Endodermal cell (in vitro differentiated cells): ENCODE results near the gene OR14A2. TPM values are rescaled to one million over a fixed set of nuclear protein-coding genes. Genes with fewer than 3 reads are reported as not detected.

Experiments
- DNase-seq: peaks from one replicate; pipeline ENCODE4 v3.0.0-alpha.2; 2017
- H3K27ac ChIP-seq: 2 replicates; pipeline ENCODE4 v1.5.1; 2013; ENCODE audit warnings: mild to moderate bottlenecking, low read depth, low read length, moderate library complexity
- H3K27me3 ChIP-seq: 2 replicates; pipeline ENCODE4 v1.6.1; 2013; ENCODE audit warnings: mild to moderate bottlenecking, low read length, moderate library complexity; ENCODE audit not compliant: insufficient read depth, control insufficient read depth, poor library complexity, severe bottlenecking
- H3K36me3 ChIP-seq: 2 replicates; pipeline ENCODE4 v1.7.0; 2013; ENCODE audit warnings: mild to moderate bottlenecking, low read length, moderate library complexity; ENCODE audit not compliant: control insufficient read depth, insufficient read depth
- H3K4me1 ChIP-seq: one replicate; pipeline ENCODE4 v1.7.0; 2013; ENCODE audit warnings: low read length; ENCODE audit not compliant: control insufficient read depth, insufficient read depth
- H3K4me3 ChIP-seq: 2 replicates; pipeline ENCODE4 v1.5.1; 2013; ENCODE audit warnings: mild to moderate bottlenecking, low read length, moderate library complexity
- H3K9ac ChIP-seq: 2 replicates; pipeline ENCODE4 v1.6.1; 2013; ENCODE audit warnings: mild to moderate bottlenecking, low read length, moderate library complexity; ENCODE audit not compliant: poor library complexity, severe bottlenecking; ENCODE audit errors: extremely low read depth
- H3K9me3 ChIP-seq: 2 replicates; pipeline ENCODE4 v1.6.1; 2013; ENCODE audit warnings: mild to moderate bottlenecking, low read length, moderate library complexity; ENCODE audit not compliant: control insufficient read depth
- H3K27ac Mint-ChIP-seq: 2 replicates; pipeline ENCODE4 v1.8.0; 2020; ENCODE audit warnings: mixed read lengths
- H3K27me3 Mint-ChIP-seq: 2 replicates; pipeline ENCODE4 v1.8.0; 2021; ENCODE audit warnings: mild to moderate bottlenecking, mixed read lengths; ENCODE audit not compliant: insufficient read depth
- H3K36me3 Mint-ChIP-seq: 2 replicates; pipeline ENCODE4 v1.8.0; 2020; ENCODE audit warnings: low read depth, mixed read lengths
- H3K4me1 Mint-ChIP-seq: 2 replicates; pipeline ENCODE4 v1.8.0; 2020; ENCODE audit warnings: mixed read lengths
- H3K4me3 Mint-ChIP-seq: 2 replicates; pipeline ENCODE4 v1.8.0; 2020; ENCODE audit warnings: mild to moderate bottlenecking, moderate library complexity, mixed read lengths
- H3K9me3 Mint-ChIP-seq: 2 replicates; pipeline ENCODE4 v1.8.0; 2020; ENCODE audit warnings: mild to moderate bottlenecking, mixed read lengths
- WGBS, 2 experiments: methylation state at CpG; one replicate each; pipeline versions ENCODE4 v1.1.5 to v1.1.7; 2013; ENCODE audit warnings: missing lambda C conversion rate in 2 of 2, mixed read lengths in 1 of 2; ENCODE audit not compliant: insufficient coverage in 1 of 2, insufficient read length in 1 of 2; 5-methylcytosine and 5-hydroxymethylcytosine counted together
- long read RNA-seq, 4 experiments: library from polyadenylated mRNA in 2 of 4; library from RNA in 1 of 4; library from capped mRNA in 1 of 4; stranded (forward) in 3 of 4; unstranded in 1 of 4; transcript quantifications; one replicate each; pipeline ENCODE4 v2.0.0, GENCODE V29; 2020 to 2021; ENCODE audit warnings: inconsistent platforms in 1 of 4
- polyA plus RNA-seq, 2 experiments: library from polyadenylated mRNA; stranded (reverse); fragments of 50-300 nt; gene quantifications; one replicate each; pipeline ENCODE4 v1.2.3, GENCODE V29; 2013
- total RNA-seq, 2 donors: library from RNA; stranded (reverse); fragmentation: NEBNext Ultra II Directional in 1 of 2; extraction: Animal tissue kit (Norgen Biotek cat#: 25700) in 1 of 2; gene quantifications; 2 replicates in 1 of 2; 3 replicates in 1 of 2; pipeline ENCODE4 v1.2.1, GENCODE V29; 2021
- TF ChIP-seq, protein P1 (sequence below): fragments of 200-600 bp; sonication (generic); conservative IDR thresholded peaks from 2 replicates; pipeline ENCODE4 v1.5.0; 2021; ENCODE audit warnings: antibody characterized with exemption, mild to moderate bottlenecking

Gene OR14A2
- total RNA-seq: not detected
- not detected for polyA plus RNA-seq (2013, experiment 1 of 2)
- not detected for polyA plus RNA-seq (2013, experiment 2 of 2)
- long read RNA-seq, experiment 1: 0 reads
- long read RNA-seq, experiment 2: 0 reads
- long read RNA-seq, experiment 3: 0 reads
- long read RNA-seq, experiment 4: 0 reads

DNA sequence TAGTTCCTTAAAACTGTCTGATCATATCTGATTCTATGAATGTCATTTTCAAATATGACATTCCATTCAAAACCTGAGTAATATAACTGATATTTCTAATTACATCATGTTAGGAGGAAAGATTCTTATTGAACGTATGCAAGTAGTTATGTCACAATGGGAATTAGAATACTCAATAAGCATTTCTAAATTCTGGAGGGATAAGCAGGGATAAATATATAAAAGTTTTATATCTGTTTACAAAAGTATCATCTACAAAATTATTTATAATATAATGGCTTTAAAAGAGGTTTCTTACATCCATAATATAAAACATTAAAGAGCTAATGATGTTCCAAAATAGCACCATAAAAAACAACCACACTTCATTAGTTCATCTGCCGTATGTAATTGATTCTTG lies at the start of gene OR14A2:
Gene OR14A2 (minus strand): TSS at position 101 of the 400 bp plus-strand sequence.
- Histone ChIP-seq H3K9me3 (peaks cover 58% of the 10 kb centered on the region), H3K9ac (no peak within 1 kb of the TSS), H3K27ac (no peak within 1 kb of the TSS)

DNA sequence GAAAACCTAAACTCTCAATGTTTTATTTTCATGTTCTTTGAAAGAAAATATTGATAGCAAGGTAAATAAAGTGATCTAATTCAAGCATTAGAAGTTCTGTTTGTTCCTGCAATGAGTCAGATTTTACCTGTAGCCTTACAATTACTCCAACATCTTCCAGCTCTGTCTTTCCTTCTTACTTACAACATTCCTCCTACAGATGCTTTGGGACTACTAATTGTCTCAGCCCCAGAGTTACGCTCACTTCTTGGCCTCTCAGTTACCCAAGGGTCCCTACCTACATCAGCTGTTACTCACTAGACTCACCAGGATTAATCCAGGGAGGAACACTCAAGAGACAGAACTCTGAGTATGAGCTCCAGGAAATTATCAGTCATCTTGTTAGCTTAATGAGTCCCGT lies 49.6 kb upstream of the OR14A2 start:
- Mint-ChIP-seq H3K4me3 (no peak overlapping the region), H3K9me3 (peaks cover 47% of the 10 kb centered on the region), H3K27ac (no peak overlapping the region), H3K36me3 (no peaks in the 10 kb centered on the region), H3K4me1 (no peaks in the 10 kb centered on the region), H3K27me3 (no peaks in the 10 kb centered on the region)
- no peak overlapping the region for H3K9ac ChIP-seq
- no peaks in the 10 kb centered on the region for H3K36me3 ChIP-seq
- WGBS, 2 experiments: 25 to 27% methylated on average over 2 of the region's 2 CpGs
- H3K4me3 ChIP-seq: no peak overlapping the region
- no peak for DNase-seq
- H3K4me1 ChIP-seq: no peaks in the 10 kb centered on the region
- H3K27me3 ChIP-seq: no peaks in the 10 kb centered on the region
- no peak overlapping the region for H3K27ac ChIP-seq
- peaks cover 66% of the 10 kb centered on the region for H3K9me3 ChIP-seq
- TF ChIP-seq, protein P1, sequence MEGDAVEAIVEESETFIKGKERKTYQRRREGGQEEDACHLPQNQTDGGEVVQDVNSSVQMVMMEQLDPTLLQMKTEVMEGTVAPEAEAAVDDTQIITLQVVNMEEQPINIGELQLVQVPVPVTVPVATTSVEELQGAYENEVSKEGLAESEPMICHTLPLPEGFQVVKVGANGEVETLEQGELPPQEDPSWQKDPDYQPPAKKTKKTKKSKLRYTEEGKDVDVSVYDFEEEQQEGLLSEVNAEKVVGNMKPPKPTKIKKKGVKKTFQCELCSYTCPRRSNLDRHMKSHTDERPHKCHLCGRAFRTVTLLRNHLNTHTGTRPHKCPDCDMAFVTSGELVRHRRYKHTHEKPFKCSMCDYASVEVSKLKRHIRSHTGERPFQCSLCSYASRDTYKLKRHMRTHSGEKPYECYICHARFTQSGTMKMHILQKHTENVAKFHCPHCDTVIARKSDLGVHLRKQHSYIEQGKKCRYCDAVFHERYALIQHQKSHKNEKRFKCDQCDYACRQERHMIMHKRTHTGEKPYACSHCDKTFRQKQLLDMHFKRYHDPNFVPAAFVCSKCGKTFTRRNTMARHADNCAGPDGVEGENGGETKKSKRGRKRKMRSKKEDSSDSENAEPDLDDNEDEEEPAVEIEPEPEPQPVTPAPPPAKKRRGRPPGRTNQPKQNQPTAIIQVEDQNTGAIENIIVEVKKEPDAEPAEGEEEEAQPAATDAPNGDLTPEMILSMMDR: no peak

More for the DNA sequence above, at the start of gene OR14A2:
- H3K27me3 Mint-ChIP-seq: no peaks in the 10 kb centered on the region
- WGBS, 2 experiments: 91 to 100% methylated on average over 1 of the region's 2 CpGs
- H3K27ac Mint-ChIP-seq: no peak within 1 kb of the TSS
- H3K4me3 Mint-ChIP-seq: no peak within 1 kb of the TSS
- H3K9me3 Mint-ChIP-seq: peaks cover 48% of the 10 kb centered on the region
- no peak for DNase-seq
- Histone ChIP-seq H3K27me3 (no peaks in the 10 kb centered on the region), H3K4me3 (no peak within 1 kb of the TSS), H3K36me3 (no peaks in the 10 kb centered on the region), H3K4me1 (no peaks in the 10 kb centered on the region)
- H3K36me3 Mint-ChIP-seq: no peaks in the 10 kb centered on the region
- TF ChIP-seq, protein P1: no peak
- H3K4me1 Mint-ChIP-seq: no peaks in the 10 kb centered on the region

DNA sequence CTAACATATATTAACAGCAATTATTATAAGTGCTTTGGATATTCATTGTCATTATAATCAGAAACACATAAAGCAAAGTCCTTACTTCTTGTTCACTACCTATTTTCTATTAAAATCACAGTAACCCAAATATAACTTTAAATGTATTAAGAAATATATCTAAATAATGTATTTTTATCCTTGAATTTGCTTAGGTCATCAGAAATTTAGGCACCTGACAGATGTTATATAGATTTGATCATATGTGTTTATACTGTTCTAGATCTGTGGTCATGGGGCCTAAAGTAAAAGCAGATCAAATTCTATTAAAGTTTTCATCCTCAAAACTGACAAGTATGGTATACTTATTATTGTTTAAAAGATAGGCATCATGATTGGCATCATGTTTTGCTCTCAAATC lies 21.7 kb upstream of the OR14A2 start:
- Mint-ChIP-seq H3K27me3 (no peaks in the 10 kb centered on the region), H3K4me1 (no peaks in the 10 kb centered on the region), H3K27ac (no peak overlapping the region), H3K4me3 (no peak overlapping the region), H3K9me3 (peaks cover 36% of the 10 kb centered on the region), H3K36me3 (no peaks in the 10 kb centered on the region)
- no peaks in the 10 kb centered on the region for H3K36me3 ChIP-seq
- TF ChIP-seq, protein P1: no peak
- no peak overlapping the region for H3K27ac ChIP-seq
- no peak overlapping the region for H3K9ac ChIP-seq
- peaks cover 63% of the 10 kb centered on the region for H3K9me3 ChIP-seq
- DNase-seq: no peak
- H3K4me1 ChIP-seq: no peaks in the 10 kb centered on the region
- H3K4me3 ChIP-seq: no peak overlapping the region
- H3K27me3 ChIP-seq: no peaks in the 10 kb centered on the region
